Measurements from ENCODE around the gene CLSTN2.

Gene CLSTN2

GRCh38 chr3:140577911-140578310 is 642.9 kb downstream of the CLSTN2 start:
- DNase-seq: no peak

GRCh38 chr3:140579260-140579659 is 644.3 kb downstream of the CLSTN2 start:
- DNase-seq: no peak

DNA sequence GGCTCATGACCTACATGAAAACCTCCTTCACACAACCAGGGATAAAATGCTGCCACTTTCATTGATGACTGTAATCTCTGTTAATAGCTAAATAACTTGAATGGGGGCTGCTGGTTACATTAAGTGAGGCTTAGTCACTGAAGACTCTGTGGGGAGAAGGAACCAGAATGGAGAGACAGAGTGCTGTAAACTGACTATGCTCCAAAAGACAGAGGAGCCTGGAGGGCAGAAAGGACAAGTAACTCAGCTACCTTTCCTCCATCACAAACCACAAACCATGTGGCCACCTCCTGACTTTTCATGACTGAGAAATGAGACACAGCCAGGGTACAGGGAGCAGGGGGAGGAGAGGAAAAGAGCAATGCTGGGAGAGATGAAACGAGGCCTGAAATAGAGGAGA is 645.8 kb downstream of the CLSTN2 start:
- DNase-seq: no peak

GRCh38 chr3:140584549-140584948 is 649.6 kb downstream of the CLSTN2 start:
- DNase-seq: no peak

DNA sequence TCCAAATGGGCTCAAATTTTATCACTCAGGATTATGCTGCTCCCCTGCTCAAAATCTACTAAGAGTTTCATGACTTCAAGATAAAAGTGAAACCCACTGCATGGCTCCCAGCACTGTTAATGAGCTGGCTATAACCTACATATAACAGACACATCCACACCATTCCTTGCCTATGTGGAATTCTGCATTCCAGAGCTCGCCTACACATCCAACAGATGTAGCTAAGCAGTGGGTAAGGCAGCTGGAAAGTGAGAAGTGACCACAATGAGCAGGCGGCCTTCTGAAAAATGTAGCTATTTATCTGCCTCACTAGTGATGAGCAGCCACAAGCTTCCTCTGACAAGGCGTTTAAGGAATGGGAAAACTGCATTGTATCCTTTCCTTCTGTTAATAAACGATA is 650.8 kb downstream of the CLSTN2 start:
- no peak for DNase-seq

GRCh38 chr3:140586311-140586710 is 651.3 kb downstream of the CLSTN2 start:
- no peak for DNase-seq

DNA sequence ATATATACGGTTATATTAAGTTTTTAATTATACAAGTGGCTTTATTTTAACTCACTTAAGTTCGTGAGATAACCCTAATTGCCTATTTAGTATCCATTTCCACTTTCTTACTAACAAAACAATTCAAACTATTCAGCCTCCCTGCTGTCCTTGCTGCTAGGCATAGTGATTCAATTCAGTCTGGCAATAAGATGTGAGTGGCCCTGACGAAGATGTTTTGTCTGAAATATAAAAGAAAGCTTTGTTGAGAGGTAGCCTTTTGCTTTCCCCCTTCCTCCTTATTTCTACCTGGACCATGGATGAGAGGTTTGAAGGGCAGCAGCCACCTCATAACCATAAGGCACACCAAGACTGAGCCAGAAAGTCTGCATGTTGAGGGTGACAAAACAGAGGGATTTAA is 653.6 kb downstream of the CLSTN2 start:
- no peak for DNase-seq

GRCh38 chr3:140593766-140594165 is 658.8 kb downstream of the CLSTN2 start:
- no peak for DNase-seq

GRCh38 chr3:140595295-140595694 is 660.3 kb downstream of the CLSTN2 start:
- no peak for DNase-seq

- DNase-seq: no peak
These were observed 662.4 kb downstream of the CLSTN2 start for GRCh38 chr3:140597364-140597763.

- no peak for DNase-seq
These were observed 662.8 kb downstream of the CLSTN2 start for GRCh38 chr3:140597792-140598191.

GRCh38 chr3:140599009-140599408 is 664.0 kb downstream of the CLSTN2 start:
- no peak for DNase-seq

DNA sequence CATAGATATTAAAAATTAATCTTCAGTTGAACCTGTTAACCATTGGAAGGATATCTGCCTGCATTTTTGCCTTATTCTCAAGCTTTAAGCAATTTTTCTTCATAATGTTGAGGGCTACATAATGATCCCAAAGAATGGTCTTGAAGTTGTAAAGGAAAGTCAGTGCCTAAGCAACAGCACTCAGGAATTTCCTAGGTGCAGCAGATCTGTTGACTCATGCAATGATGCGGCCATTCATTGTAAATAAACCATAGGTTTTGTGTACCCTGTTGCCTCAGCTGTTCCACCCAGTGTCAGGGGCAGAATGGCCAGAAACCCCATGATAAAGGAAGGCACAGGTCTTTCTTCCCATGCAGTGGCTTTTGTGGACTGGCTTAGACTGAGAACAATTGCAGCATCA is 664.5 kb downstream of the CLSTN2 start:
- DNase-seq: no peak

GRCh38 chr3:140601881-140602280 is 666.9 kb downstream of the CLSTN2 start:
- DNase-seq: no peak

DNA sequence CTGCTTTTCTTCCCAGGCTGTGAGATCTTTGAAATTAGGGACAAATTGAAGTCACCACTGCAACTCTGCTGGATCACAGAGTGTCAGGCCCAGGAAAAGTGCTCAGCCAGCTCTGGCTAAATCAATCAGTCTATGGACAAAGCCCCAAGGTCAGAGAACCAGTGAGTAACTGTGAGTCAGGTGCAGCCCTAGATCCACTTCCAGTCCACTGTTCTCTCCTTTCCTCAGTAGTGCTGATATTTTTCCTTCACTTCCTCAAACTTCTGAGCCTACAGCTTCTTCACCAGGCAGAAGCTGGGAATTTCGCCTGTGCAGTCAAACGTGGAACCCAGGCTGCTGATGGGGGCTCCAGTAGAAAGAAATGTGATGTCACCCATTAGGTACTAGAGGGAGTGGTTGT is 667.8 kb downstream of the CLSTN2 start:
- no peak for DNase-seq

DNA sequence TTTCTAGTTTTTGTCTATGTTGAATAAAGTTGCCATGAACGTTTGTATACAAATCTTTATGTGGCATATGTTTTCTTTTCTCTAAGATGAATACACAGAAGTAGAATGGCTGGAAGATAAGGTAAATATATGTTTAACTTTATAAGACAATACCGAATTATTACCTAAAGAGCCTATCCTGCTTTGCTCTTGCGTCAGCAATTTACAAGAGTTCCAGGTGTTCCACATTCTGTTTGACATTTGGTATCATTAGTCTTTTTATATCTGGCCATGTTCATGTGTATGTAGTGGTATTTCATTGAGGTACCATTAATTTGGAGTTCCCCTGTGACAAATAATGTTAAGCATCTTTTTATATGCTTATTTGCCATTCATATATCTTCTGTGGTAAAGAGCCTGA is 668.8 kb downstream of the CLSTN2 start:
- DNase-seq: no peak

GRCh38 chr3:140610544-140610943 is 675.6 kb downstream of the CLSTN2 start:
- DNase-seq: no peak

GRCh38 chr3:140614001-140614400 is 679.0 kb downstream of the CLSTN2 start:
- DNase-seq: no peak

DNA sequence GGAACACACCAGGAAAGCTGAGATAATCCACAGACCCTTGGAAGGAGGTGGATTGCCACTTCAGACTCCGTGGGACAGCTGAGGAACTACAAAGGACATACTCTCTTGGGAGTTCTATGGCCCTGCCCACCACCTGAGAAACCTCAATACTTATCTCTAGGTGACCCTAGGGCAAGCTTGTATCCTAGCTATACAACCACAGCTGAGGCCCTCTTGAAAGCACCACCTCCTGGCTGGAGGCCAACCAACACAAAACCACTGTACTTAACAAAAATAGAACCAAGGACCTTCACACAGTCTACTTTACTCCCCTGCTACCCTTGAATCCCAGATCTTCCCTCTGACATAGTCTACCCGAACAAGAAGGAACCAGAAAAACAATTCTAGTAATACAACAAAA is 682.1 kb downstream of the CLSTN2 start:
- DNase-seq: no peak

GRCh38 chr3:140626856-140627255 is 691.9 kb downstream of the CLSTN2 start:
- DNase-seq: no peak

All from anterior cingulate cortex (tissue), 58 donors.